SU-DHL-6 (cell line): ENCODE results near the gene GAB2.

ENCODE experiments used
- EZH2phosphoT487 ChIP-seq: fragments of 200-600 bp; sonication (generic), shearing (Covaris generic); conservative IDR thresholded peaks from 2 replicates; pipeline ENCODE4 v1.6.1; 2018; ENCODE audit warnings: mild to moderate bottlenecking, antibody characterized with exemption, low read length, moderate library complexity, mixed read lengths
- TF ChIP-seq, protein P1 (sequence below): fragments of 200-600 bp; sonication (generic); IDR thresholded peaks from one replicate; pipeline ENCODE4 v1.5.1; 2017; ENCODE audit warnings: antibody characterized with exemption, mild to moderate bottlenecking, low read length, moderate library complexity; ENCODE audit not compliant: insufficient read depth, poor library complexity, severe bottlenecking

DNA sequence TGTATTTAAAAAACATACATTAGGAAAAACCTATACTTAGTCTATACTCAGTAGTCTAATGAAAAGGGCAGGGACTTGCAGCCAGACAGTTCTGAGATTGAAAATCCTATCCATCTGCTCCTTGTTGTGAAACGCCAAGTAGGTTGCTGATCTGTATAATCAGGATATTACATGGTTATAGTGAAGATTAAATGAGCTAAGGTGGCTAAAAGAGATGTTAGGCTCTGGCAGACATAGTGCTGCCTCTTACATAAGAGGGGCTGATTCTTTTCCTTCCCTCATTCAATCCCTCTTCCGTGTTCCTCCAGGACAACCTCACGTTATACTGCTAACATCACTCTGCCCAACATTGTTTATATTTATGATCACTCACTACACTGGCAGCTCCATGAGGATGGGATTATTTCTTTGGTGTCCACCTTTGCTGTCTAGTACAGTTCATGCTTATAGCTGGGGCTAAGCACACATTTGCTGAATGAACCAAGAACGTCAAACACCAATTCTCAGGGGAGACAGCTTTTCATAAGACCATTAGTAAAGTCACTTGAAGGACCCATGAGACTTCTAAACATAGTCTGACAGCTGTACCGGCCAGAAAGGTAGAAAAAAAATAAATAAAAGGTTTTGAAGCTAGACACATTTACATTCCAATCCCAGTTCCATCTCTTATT lies 46.3 kb downstream of the GAB2 start:
- TF ChIP-seq, protein P1, sequence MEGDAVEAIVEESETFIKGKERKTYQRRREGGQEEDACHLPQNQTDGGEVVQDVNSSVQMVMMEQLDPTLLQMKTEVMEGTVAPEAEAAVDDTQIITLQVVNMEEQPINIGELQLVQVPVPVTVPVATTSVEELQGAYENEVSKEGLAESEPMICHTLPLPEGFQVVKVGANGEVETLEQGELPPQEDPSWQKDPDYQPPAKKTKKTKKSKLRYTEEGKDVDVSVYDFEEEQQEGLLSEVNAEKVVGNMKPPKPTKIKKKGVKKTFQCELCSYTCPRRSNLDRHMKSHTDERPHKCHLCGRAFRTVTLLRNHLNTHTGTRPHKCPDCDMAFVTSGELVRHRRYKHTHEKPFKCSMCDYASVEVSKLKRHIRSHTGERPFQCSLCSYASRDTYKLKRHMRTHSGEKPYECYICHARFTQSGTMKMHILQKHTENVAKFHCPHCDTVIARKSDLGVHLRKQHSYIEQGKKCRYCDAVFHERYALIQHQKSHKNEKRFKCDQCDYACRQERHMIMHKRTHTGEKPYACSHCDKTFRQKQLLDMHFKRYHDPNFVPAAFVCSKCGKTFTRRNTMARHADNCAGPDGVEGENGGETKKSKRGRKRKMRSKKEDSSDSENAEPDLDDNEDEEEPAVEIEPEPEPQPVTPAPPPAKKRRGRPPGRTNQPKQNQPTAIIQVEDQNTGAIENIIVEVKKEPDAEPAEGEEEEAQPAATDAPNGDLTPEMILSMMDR: no peak
- no peak for TF ChIP-seq EZH2phosphoT487
